Adipocyte (in vitro differentiated cells): ENCODE results near the gene BLOC1S6.

Source experiments
- DNase-seq: peaks from one replicate; pipeline ENCODE4 v3.0.0-alpha.2; 2015; ENCODE audit warnings: low read depth
- H3K27me3 ChIP-seq: replicated peaks from 2 replicates; pipeline ENCODE4 v1.7.0; 2013; ENCODE audit warnings: mild to moderate bottlenecking, low read length, moderate library complexity; ENCODE audit not compliant: control insufficient read depth, insufficient read depth
- H3K36me3 ChIP-seq: 2 replicates; pipeline ENCODE4 v1.7.0; 2013; ENCODE audit warnings: low read length, mild to moderate bottlenecking, moderate library complexity; ENCODE audit not compliant: control insufficient read depth, insufficient read depth, severe bottlenecking
- H3K4me1 ChIP-seq: 2 replicates; pipeline ENCODE4 v1.7.0; 2013; ENCODE audit warnings: mild to moderate bottlenecking, low read length, moderate library complexity; ENCODE audit not compliant: control insufficient read depth, insufficient read depth
- H3K4me3 ChIP-seq: 2 replicates; pipeline ENCODE4 v1.7.0; 2013; ENCODE audit warnings: mild to moderate bottlenecking, low read length, moderate library complexity
- H3K9ac ChIP-seq: 2 replicates; pipeline ENCODE4 v1.7.0; 2013; ENCODE audit warnings: mild to moderate bottlenecking, low read length, moderate library complexity
- H3K9me3 ChIP-seq: 2 replicates; pipeline ENCODE4 v1.7.0; 2013; ENCODE audit warnings: mild to moderate bottlenecking, low read length, moderate library complexity; ENCODE audit not compliant: control insufficient read depth

The BLOC1S6 gene

GRCh38 chr15:45587095-45587862 is at the start of gene BLOC1S6:
TSS of gene BLOC1S6 (plus strand) at chr15:45587379. CDS start at chr15:45587444, 65 bp downstream.
- Histone ChIP-seq H3K4me3 (peak within 1 kb of the TSS; percentile 88), H3K9me3 (no peaks in the 10 kb centered on the region), H3K36me3 (peaks cover 4% of the 10 kb centered on the region), H3K27me3 (no peaks in the 10 kb centered on the region), H3K4me1 (peaks cover 38% of the 10 kb centered on the region), H3K9ac (peak within 1 kb of the TSS; percentile 97)
- DNase-seq: peak; percentile 96

- Histone ChIP-seq H3K9ac (no peak overlapping the region), H3K4me1 (no peaks in the 10 kb centered on the region), H3K4me3 (no peak overlapping the region), H3K27me3 (no peaks in the 10 kb centered on the region), H3K9me3 (no peaks in the 10 kb centered on the region), H3K36me3 (no peaks in the 10 kb centered on the region)
- no peak for DNase-seq
Observed at GRCh38 chr15:45539680-45540079, 47.5 kb upstream of the BLOC1S6 start.

- no peak for DNase-seq
- no peak overlapping the region for H3K4me3 ChIP-seq
- no peaks in the 10 kb centered on the region for H3K4me1 ChIP-seq
- no peaks in the 10 kb centered on the region for H3K9me3 ChIP-seq
- no peaks in the 10 kb centered on the region for H3K36me3 ChIP-seq
- H3K9ac ChIP-seq: no peak overlapping the region
- no peaks in the 10 kb centered on the region for H3K27me3 ChIP-seq
Observed at GRCh38 chr15:45540531-45540930, 46.6 kb upstream of the BLOC1S6 start.

GRCh38 chr15:45543051-45543450 is 44.1 kb upstream of the BLOC1S6 start:
- H3K4me3 ChIP-seq: no peak overlapping the region
- no peaks in the 10 kb centered on the region for H3K4me1 ChIP-seq
- no peak for DNase-seq
- H3K36me3 ChIP-seq: no peaks in the 10 kb centered on the region
- H3K9me3 ChIP-seq: no peaks in the 10 kb centered on the region
- no peaks in the 10 kb centered on the region for H3K27me3 ChIP-seq
- no peak overlapping the region for H3K9ac ChIP-seq

GRCh38 chr15:45544266-45545023 is 42.7 kb upstream of the BLOC1S6 start:
- H3K9ac ChIP-seq: no peak overlapping the region
- H3K4me3 ChIP-seq: no peak overlapping the region
- no peaks in the 10 kb centered on the region for H3K36me3 ChIP-seq
- no peaks in the 10 kb centered on the region for H3K27me3 ChIP-seq
- peaks cover 6% of the 10 kb centered on the region for H3K4me1 ChIP-seq
- no peaks in the 10 kb centered on the region for H3K9me3 ChIP-seq
- DNase-seq: no peak

DNA sequence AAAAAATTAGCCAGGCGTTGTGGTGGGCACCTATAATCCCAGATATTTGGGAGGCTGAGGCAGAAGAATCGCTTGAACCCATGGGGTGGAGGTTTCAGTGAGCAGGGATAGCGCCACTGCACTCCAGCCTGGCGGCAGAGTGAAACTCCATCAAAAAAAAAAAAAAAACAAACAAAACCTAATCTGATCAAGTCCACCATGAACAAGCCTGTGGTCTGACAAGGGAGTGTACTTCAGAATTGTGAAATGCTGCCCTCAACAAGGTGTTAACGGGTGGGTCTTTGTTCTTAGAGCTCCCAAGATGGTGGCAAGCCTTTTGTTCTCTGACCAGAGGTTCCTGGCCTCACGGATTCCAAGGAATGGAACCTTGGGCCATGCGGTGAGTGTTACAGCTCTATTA is 40.4 kb upstream of the BLOC1S6 start:
- Histone ChIP-seq H3K4me1 (peaks cover 16% of the 10 kb centered on the region), H3K9ac (no peak overlapping the region), H3K9me3 (no peaks in the 10 kb centered on the region), H3K27me3 (no peaks in the 10 kb centered on the region), H3K36me3 (no peaks in the 10 kb centered on the region), H3K4me3 (no peak overlapping the region)
- no peak for DNase-seq

GRCh38 chr15:45548753-45549520 is 38.2 kb upstream of the BLOC1S6 start:
- Histone ChIP-seq H3K27me3 (no peaks in the 10 kb centered on the region), H3K9me3 (no peaks in the 10 kb centered on the region), H3K36me3 (no peaks in the 10 kb centered on the region), H3K4me3 (peak overlapping the region; percentile 62), H3K4me1 (peaks cover 16% of the 10 kb centered on the region), H3K9ac (peak overlapping the region; percentile 56)
- no peak for DNase-seq

DNA sequence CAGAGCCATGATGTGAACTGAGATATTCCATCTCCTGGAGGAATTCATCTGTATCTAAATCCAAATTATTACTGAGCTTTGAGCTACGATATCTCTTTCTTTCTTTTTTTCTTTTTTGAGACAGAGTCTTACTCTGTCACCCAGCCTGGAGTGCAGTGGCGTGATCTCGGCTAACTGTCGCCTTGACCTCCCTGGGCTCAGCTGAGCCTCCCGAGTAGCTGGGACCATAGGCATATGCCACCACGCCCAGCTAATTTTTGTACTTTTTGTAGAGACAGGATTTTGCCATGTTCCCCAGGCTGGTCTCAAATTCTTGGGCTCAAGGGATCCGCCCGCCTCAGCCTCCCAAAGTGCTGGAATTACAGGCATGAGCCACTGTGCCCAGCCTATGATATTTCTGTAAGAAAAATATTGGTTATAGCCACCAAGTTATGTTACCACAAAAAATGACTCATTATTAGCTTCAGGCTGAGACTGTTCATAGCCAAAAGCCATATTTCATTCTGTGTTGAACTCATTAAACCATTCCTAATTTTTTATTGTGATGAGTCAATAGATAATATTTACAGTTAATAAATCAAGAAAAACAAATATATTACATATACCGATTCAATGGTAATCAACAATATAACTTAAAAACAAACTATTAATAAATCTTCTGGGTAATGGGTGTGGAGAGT is 37.5 kb upstream of the BLOC1S6 start:
- Histone ChIP-seq H3K27me3 (no peaks in the 10 kb centered on the region), H3K9me3 (no peaks in the 10 kb centered on the region), H3K36me3 (no peaks in the 10 kb centered on the region), H3K4me3 (peak overlapping the region; percentile 62), H3K9ac (peak overlapping the region; percentile 56), H3K4me1 (peaks cover 16% of the 10 kb centered on the region)
- peak; percentile 19 for DNase-seq

GRCh38 chr15:45550436-45550835 is 36.7 kb upstream of the BLOC1S6 start:
- Histone ChIP-seq H3K9ac (peak overlapping the region; percentile 56), H3K4me3 (no peak overlapping the region), H3K4me1 (peaks cover 16% of the 10 kb centered on the region), H3K9me3 (no peaks in the 10 kb centered on the region), H3K27me3 (peaks cover 2% of the 10 kb centered on the region), H3K36me3 (no peaks in the 10 kb centered on the region)
- peak; percentile 43 for DNase-seq

DNA sequence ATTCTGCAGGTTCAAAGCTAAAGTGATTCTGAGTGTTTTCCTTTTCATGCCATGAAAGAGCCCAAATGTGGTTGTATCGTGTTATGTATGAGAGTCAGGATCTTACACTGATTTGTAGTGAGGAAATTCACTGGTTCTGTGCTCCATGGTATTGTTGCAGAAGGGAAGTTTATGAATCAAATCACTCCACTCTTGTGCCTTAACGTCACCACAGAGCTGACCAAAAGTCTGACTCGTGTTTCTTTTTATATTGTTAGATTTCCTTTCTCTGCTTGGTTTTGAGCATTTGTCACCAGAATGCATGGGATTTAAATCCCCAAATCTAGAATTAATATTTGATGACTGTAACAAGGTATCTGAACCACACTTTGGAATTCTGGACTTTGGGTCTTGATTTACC is 35.5 kb upstream of the BLOC1S6 start:
- H3K36me3 ChIP-seq: no peaks in the 10 kb centered on the region
- no peak overlapping the region for H3K9ac ChIP-seq
- peaks cover 16% of the 10 kb centered on the region for H3K4me1 ChIP-seq
- H3K4me3 ChIP-seq: no peak overlapping the region
- H3K27me3 ChIP-seq: peaks cover 11% of the 10 kb centered on the region
- no peak for DNase-seq
- no peaks in the 10 kb centered on the region for H3K9me3 ChIP-seq
